ENCODE results near the gene DCBLD2.

DNA sequence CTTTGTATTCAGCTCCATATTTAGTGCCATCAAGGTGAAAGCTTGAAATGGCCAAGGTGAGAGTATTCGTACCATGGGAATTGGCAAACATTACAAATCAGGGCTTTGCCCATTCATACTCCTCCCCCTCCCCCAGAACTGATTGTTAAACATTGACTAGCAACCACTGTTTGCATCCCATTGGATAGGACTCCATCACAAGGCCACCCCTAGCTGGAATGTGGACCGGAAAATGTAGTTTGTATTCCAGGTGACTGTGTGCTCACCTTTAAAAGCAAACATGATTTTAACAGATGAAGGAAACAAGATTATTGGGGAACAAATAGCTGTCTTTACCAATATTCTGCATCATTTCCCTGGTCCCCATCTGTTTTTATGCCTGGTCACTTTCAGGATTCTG, 124.2 kb downstream of the DCBLD2 start:
- TF ChIP-seq, protein P1, sequence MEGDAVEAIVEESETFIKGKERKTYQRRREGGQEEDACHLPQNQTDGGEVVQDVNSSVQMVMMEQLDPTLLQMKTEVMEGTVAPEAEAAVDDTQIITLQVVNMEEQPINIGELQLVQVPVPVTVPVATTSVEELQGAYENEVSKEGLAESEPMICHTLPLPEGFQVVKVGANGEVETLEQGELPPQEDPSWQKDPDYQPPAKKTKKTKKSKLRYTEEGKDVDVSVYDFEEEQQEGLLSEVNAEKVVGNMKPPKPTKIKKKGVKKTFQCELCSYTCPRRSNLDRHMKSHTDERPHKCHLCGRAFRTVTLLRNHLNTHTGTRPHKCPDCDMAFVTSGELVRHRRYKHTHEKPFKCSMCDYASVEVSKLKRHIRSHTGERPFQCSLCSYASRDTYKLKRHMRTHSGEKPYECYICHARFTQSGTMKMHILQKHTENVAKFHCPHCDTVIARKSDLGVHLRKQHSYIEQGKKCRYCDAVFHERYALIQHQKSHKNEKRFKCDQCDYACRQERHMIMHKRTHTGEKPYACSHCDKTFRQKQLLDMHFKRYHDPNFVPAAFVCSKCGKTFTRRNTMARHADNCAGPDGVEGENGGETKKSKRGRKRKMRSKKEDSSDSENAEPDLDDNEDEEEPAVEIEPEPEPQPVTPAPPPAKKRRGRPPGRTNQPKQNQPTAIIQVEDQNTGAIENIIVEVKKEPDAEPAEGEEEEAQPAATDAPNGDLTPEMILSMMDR (IDR thresholded peaks at IDR 0.05; ENCODE audit: poor library complexity) = no peak
- TF ChIP-seq EZH2 (IDR thresholded peaks at IDR 0.05; ENCODE audit: borderline replicate concordance) = no peak

Data from hepatocyte (in vitro differentiated cells).